UCSD-AML1 (cell line): Measurements from ENCODE around the gene SCNN1A.
"Not testable (repeated sequence)": the region's sequence is repeated elsewhere in the genome, so short reads cannot be mapped to it uniquely, and the experiment has no call there.

Experiments
- DNase-seq: peaks from one replicate; lab custom pipeline; 2025; ENCODE audit not compliant: unreplicated experiment; lab: John Stamatoyannopoulos, UW

Gene SCNN1A

DNA sequence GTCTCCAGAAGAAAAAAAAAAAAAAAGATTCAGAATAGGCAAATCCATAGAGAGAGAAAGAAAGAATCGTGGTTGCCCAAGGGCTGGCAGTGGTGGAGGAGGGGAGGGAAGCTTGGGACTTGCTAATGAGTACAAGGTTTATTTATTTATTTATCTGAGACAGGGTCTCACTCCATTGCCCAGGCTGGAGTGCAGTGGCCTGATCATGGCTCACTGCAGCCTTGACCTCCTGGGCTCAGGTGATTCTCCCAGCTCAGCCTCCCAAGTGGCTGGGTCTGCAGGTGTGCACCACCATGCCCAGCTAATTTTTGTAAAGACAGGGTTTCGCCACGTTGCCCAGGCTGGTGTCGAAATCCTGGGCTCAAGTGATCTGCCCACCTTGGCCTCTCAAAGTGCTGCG, 23.7 kb downstream of the SCNN1A start:
- DNase-seq, result no peak

DNA sequence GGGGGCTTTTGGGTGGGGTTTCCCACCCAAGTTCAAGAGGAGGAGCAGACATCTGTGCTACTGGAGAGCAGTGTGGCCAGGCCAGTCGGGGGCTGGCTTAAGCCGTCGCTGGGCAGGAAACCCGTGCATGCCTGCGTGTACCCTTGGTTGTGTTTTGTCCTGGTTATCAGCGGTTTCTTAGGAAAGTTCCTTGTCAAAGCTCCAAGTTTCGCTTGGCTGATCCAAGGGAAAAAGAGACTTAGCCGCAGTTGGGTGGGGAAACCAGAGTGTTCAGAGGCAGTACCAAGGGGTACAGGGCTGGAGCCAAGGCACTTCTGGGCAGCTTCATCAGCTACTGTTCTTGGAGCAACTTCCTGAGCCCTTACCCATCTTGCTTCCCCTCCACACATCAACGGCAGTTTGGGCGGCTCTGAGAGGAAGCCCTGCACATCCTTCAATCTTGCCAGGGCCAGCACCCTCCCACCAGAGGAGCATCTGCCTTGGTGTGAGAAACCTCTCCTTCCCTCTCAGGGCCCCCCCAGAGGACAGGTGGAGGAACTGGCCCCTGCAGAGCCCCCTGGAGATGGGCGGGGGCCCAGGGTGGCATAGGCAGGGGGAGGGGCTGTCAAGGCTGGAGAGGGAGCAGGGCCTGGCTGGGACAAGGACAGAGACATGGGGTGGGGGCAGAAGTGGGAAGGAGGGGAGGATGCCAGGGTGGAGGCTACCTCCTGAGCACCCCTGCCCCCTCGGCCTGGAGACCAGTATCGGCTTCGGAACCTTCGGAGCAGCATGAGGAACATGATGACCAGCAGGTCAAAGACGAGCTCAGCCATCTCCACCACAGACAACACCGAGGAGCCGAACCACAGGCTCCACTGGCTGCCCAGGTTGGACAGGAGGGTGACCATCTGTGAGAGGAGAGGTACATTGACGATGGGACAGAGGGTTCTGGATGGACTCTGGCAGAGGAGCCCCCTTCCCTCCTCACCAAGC, 27.7 kb downstream of the SCNN1A start:
- peak; percentile 54 for DNase-seq

DNA sequence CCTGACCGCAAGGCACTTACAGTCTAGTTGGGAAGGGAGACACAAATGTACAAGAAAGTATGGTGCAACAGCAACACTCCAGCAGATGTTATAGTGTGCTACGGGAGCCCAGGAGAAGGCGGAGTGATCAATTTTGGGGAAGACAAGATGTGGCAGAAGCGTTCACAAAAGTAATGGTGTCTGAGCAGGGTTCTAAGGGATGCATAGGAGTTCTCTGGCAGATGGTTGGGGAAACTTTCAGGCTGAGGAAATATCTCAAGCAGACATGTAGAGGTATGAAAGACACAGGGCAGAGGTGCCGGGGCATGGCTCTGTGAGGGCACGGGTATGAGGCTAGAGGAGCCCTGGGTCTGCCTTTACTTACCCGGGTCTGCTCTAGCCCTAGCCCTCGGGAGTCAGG, 28.4 kb downstream of the SCNN1A start:
- DNase-seq, result no peak

DNA sequence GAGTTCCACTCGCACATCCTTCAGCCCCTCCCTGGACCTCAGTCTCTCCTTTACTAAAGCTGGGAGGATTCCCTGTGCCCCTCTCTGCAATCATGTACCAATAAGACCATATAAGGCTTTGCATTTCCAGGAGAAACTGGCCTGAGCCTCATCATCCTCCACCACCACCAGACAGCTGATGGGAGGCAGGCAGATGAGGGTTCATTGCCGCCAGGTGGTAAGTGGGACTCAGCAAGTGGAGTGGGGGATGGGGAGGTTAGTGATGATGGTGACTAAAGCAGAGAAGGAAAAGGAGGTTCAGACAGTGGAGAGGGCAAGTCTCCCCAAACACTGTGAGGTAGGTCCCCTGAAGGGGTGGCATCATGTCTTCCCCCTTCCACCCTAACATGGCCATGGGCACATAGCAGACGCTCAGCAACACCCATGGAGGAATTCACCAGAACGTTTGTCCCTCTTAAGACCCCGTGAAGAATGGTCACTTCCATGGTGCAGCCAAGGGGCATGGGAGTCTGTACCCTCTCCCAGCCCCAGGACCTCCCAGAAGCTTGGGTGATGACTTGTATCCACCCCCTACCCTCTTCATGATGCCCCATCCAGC, 29.0 kb downstream of the SCNN1A start:
- no peak for DNase-seq

DNA sequence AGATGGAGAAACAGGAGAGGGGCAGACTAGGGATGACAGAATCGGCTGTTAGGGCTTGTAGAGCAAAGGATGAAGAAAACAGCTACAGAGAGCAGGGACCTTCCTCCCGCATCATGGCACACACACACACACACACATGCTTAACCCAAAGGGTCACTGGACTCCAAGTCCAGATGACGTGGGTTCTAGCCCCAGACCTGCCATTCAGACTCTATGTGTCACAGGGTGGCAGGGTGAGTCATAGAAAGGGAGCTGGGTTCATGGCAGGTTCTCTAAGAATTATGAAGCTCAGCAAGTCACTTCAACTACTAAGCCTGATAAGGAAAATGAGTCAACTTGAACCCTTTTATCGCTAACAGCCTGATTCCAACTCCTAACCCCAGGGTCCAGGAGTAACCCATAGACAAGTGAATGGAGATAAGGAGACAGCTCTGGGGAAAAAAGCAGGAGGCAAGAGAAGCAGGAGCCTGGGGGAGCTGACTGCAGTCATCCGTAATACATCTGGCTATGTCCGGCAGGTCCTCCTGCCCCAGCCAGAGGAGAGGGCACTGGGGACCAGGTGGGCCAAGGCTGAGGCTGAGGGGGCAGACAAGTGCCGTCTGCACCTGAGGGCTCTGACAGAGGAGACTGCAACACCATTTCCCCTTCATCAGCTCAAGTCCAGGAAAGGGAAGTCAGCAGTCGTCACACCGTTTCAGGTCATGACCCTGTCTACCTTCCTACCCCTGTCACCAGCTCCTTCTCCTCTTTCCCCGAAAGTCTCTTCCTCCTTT, 29.9 kb downstream of the SCNN1A start:
- DNase-seq, result peak; percentile 39

DNA sequence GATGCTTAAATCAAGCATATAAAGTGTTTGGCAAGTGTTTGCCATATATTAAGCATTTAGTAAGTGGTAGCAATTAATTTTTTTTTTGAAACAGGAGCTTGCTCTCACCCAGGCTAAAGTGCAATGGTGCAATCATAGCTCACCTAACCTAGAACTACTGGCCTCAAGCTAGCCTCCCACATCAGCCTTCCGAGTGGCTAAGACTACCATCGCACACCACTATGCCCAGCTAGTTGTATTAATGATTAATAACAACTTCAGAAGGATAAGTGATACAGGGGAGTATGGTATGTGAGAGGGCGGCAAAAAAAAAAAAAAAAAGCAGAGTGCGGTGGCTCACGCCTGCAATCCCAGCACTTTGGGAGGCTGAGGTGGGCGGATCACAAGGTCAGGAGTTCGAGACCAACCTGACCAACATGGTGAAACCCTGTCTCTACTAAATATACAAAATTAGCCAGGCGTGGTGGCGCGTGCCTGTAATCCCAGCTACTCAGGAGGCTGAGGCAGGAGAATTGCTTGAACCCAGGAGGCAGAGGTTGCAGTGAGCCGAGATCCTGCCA, 31.2 kb downstream of the SCNN1A start:
- DNase-seq, result not testable (repeated sequence)

DNA sequence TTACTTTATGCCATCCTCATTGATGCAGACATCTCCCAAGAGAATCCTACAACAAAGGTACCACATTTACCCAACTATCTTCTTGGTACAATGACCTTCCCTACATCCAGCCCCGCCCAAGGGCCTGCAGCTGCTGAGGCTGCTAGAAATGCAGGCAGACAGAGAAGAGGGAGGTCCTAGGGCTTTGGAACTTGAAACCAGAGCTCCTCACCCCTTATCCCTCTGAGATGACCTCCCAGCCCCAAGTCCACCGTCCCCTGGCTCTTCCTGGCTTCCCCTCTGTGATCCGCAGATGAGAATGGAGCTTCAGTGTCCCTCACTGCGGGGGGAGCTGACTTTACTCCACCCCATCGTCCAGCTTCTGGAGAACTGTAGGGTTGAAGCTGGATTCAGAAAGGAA, 31.8 kb downstream of the SCNN1A start:
- DNase-seq, result no peak

DNA sequence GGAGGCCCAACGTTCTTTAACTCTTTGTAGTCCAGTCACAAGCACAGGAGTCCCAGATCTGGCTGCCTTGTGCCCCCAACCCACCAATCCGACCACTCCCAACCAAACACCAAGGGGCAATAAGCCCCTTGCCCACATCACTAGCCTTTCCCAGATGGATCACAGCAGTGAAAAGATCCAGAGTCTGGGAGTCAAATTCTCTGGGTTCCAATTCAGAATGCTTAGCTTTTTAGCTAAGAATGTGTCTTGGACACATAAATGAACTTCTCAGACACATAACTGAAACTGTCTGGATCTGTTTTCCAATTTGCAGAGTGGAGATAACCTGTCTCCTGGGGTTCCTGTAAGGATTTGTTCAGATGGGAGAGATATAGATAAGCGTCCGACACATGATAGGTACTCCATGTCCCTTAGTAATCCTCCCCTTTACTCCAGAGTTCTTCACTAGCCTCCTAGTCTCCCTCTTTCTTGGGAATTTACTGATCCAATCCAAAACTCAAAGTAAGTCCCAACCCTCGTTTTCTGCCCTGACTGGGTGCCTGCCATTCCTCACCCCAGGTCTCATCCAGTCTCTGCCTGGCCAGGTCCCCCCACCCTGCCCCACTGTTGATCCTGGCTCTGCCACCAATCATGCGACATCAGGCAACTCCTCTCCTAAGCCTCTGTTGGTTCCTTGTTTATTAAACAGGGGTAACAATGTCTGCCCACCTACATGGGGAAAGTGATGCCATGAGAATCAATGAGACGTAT, 33.0 kb downstream of the SCNN1A start:
- DNase-seq, result no peak

DNA sequence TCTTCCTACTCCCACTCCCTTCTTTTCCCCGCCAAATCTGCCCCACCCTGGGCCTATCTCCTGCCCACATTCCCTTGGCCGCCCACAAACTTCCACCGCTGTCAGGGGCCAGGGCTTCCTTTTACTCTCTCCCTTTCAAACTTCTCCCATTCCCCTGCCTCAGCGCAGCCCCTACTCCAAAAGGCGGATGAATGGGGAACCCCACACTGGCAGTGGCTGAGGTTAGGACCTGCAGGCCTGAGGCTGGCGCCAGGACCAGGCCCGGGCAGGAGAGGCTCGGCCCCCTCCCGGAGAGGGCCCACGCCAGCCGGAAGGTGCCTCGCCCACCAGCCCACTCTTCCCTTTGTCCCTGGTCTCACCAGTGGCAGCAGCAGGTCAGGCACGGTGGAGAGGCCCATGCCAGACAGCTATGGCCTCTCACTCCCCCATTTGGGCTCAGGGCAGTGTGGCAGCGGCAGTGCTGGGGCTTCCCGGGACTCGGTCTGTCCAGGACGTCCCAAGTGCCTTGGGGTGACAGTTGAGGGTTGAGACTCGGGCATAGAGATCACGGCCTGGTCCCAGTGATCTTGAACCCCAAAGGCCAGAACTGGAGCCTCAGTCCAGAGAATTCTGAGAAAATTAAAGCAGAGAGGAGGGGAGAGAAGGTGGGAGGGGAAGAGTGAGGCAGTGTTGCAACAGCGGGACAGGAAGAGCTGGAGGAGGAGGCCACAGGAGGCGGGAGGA, 33.8 kb downstream of the SCNN1A start, which contains the start of gene TNFRSF1A:
TSS of gene TNFRSF1A (minus strand) at position 660 of the 723 bp plus-strand sequence. CDS start at position 398, 262 bp downstream.
- DNase-seq, result peak; percentile 71

DNA sequence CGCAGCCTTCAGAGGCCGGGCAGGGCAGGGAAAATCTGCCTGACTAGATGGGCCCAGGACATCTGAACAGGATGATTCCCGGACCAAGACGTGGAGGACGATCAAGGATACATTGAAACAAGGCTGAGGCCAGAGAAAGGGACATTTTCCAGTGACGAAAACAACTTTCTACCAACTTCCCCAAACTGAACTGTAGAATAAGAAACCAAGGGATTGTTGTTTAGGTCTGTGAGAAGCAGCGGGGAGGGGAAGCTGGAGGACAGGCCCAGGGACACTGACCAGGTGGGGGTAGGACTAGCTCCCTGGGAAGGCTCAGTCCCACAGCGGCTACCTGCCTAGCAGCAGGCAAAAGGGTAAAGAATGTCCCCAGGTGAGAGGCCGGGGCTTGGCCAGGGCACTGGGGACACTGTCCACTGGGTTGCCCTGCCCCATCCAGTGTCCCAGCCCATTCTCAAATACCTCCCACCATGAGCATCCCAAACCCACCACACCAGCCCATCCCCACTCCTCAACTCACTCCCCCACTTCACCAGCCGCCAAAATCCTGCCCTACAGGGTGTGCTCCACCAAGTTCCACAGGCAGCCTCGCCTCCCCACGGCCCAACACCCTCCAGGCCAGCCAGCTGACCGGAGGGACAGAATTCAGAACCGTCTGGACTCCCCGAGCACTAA, 34.5 kb downstream of the SCNN1A start:
- DNase-seq, result no peak

DNA sequence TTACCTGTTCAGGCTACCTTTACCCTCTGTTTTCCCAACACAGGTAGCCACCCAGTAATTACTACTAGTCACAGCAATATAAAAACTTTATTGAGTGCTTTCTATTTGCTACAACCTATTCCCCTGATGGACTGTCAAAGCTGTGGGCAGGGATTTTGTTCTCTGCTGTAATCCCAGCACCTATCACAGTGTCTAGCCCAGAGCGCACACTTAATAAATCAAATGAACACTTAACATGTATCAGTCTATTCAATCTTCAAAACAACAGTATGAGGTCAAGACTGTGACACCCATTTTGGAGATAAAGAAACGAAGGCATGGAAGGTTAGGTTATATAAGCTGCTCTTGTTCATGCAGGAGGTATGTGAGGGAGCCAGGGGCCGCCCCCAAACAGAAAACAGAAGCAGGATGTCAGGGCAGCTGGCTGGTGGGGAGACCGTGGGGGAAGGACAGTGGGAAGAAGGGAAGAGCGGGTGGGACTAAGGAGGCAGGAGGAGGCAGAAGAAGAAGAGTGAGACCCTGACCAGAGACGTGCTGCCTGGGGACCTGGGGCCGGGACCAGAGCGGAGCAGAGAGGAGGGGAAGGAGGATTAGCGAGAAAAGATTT, 35.2 kb downstream of the SCNN1A start:
- DNase-seq, result no peak

DNA sequence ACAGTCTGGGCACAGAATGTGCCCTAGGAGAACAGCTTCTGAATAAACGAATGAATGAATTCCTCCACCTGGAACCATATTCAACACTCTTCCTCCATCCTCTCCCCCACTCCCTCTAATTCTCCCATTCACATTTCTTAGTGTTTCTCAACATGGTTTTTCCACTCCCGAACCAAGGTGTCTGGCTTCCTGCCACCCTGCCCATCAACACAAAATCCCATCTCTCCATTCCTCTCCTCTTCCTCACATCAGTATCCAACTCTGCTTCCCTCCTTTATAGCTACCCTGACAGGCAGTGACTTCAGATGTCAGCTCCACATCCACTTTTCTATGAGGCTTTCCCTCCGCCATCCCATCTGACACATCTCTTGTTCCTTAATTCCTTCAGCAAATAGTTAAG, 36.4 kb downstream of the SCNN1A start:
- no peak for DNase-seq

DNA sequence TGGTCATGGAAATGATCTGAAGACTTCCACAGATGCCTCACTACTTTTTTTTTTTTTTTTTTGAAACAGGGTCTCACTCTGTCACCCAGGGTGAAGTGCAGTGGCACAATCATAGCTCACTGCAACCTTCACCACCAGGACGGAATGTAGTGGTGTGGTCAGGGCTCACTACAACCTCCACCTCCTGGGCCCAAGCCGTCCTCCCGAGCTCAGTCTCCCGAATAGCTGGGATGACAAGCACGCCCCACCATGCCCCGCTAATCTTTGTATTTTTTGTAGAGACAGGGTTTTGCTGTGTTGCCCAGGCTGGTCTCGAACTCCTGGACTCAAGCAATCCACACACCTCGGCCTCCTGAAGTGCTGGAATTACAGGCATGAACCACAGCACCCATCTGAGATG, 36.8 kb downstream of the SCNN1A start:
- not testable (repeated sequence) for DNase-seq

DNA sequence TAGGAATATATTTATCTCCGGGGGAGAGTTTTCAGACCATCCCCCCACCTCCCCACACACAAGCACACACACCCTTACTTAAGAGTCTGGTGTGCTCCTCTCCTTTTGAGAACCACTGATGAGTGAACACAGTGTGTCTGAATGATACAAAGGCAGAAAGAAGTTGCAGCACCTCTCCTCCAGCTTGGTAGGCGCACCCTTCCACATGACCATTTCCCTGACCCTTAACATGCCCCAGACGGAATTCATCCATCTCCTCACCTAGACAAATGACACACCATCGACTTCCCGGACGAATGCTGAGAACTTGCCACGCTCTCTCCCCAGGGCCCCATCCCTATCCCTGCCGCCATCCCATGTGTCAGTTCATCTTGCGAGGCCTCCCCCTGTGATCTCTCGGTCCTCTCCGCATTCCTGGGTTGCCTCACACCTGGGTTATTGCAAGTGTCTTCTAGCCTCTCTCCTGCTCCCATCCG, 37.4 kb downstream of the SCNN1A start:
- DNase-seq, result peak; percentile 35

DNA sequence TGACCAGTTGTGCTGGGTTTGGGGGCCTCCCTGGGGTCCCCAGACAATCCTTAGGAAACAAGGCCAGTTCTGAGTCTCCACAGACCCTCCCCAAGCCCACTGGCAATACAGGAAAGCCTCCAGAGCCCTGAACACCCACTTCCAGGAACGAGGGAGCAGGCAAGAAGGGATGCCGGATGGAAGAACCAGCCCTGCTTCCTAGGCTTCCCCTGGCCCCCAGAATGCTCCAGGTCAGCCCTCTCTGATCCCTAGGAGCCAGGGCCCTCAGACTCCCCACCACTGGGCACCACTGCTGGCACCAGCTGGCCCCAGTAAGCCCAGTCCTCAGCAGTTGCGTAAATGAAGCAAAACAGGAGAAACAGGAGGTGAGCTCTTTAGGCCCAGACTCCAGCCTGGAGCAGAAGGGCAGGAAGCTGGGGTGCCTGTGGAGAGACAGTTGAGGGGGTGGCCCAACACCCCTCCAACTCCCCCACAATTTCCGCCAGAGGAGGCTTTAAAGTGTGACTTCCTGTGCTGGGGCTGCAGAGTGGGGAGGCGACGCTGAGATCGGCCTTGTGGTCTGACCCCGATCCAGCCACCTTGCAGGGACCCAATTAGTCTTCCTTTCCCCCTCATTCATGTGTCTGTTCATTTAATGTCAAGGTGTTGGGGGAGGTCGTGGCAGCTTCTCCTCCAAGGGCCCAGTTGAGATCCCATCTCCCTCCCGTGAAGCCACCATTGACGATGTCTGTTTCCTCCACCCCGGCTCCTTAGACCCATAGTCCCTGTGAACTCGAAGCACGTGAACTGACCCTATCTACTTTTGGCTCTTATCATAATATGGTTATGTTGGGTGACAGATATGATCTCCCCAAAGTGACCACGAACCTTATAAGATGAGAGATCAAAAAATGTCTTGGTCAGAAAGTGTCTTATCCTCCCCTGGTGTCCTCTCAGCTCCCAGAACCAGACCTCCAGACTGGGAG, 38.2 kb downstream of the SCNN1A start:
- DNase-seq, result peak; percentile 87

DNA sequence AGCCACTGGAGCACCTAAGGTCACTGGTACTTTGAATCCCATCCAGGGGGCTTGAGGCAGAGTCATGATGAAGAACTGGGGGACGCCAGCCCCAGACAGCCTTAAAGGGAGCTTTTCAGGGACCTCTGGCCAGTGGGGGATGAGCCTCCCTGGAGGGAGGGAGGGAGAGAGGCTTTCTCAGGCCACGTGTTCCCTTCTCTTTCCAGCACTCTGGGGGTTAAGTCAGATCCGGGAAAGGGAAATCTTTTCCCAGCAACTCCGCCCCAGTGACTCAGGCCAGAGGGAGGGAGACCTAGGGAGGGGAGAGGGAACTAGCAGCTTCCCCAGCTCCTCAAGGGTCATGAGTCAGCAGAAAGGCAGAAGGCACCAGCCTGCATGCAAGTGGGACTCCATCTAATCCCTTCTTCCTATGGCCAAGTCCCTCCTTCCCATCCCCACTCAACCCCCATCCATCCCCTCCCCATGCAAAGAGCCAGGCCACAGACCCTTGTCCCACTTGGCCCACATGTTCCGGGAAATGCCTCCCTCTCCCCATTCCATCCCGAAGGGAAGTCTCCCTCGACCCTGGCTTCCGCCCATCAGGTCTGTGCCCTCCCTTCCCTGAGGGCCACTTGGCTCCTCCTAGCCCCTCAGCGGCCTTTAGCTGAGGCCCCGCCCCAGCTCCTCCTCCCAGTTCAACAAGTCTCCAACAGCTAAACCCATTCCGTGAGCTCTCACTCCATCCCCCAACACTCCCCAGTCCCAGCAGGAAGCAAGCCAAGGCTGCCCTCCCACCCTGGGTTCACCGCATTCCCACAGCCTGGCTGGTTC, 39.1 kb downstream of the SCNN1A start:
- DNase-seq, result peak; percentile 96
